Breast epithelium (tissue), 3 donors: Measurements from ENCODE around the gene TTC7B.

Source experiments
- POLR2A ChIP-seq: fragments of 450-650 bp; IDR thresholded peaks from one replicate; pipeline ENCODE4 v1.6.1; 2016; ENCODE audit warnings: antibody characterized with exemption, mild to moderate bottlenecking, moderate library complexity
- TF ChIP-seq, protein P1 (sequence below), 3 donors: fragments of 450-650 bp; IDR thresholded peaks; one replicate each; pipeline ENCODE4 v1.5.1; 2016 to 2017; ENCODE audit warnings: antibody characterized with exemption in 3 of 3, mild to moderate bottlenecking in 3 of 3, moderate library complexity in 3 of 3

DNA sequence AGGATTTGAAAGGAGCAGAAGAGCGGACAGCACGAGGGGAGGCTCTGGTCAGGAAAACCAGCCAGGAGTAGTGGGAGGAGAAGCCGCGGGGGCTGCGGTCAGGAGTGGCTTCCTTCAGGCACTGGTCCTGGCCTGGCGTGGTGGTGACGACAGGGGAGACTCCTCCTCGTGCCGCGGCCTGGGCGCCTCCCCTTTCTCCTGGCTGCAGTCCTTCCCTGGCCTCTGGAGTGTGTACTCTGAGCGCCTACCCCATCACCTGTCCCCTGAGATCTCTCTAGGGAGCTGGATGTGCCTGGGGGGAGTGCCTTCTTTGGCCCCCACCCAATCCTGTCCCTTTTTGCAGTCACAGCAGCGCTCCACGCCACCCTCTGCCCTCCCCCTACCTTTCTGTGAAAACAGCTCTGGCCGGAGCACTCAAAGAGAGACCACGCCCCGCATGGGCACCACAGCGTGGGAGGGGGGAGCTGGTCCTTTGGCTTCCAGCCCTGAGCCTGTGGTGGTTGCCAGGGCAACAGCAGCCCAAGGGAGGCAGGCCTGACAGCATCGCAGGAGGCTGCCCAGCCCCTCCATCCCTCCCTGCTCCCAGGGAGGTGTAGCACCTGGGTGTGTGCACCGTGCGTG lies 293.5 kb downstream of the TTC7B start:
- TF ChIP-seq, protein P1, sequence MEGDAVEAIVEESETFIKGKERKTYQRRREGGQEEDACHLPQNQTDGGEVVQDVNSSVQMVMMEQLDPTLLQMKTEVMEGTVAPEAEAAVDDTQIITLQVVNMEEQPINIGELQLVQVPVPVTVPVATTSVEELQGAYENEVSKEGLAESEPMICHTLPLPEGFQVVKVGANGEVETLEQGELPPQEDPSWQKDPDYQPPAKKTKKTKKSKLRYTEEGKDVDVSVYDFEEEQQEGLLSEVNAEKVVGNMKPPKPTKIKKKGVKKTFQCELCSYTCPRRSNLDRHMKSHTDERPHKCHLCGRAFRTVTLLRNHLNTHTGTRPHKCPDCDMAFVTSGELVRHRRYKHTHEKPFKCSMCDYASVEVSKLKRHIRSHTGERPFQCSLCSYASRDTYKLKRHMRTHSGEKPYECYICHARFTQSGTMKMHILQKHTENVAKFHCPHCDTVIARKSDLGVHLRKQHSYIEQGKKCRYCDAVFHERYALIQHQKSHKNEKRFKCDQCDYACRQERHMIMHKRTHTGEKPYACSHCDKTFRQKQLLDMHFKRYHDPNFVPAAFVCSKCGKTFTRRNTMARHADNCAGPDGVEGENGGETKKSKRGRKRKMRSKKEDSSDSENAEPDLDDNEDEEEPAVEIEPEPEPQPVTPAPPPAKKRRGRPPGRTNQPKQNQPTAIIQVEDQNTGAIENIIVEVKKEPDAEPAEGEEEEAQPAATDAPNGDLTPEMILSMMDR (IDR thresholded peaks at IDR 0.05) = no peak
- no peak for TF ChIP-seq POLR2A
